GM18951 (cell line): ENCODE measurements around the gene CSNK2B.
"Not testable (repeated sequence)": the region's sequence is repeated elsewhere in the genome, so short reads cannot be mapped to it uniquely, and the experiment has no call there.

Experiments
- POLR2A ChIP-seq: IDR thresholded peaks from 4 replicates; pipeline ENCODE4 v1.6.1; 2011; ENCODE audit warnings: mild to moderate bottlenecking; ENCODE audit not compliant: insufficient read length, insufficient read depth; ENCODE audit errors: extremely low read depth
- in situ Hi-C: fragments of 300-500 bp; cut with MboI; formaldehyde crosslinking; loops from one replicate; pipeline ENCODE4 v1.12.0; 2022; ENCODE audit warnings: low sequenced_read_pairs, mixed read lengths, inconsistent platforms; ENCODE audit not compliant: unreplicated experiment

The CSNK2B gene

GRCh38 chr6:31693535-31693934 is 27.7 kb downstream of the CSNK2B start:
- TF ChIP-seq POLR2A: no peak
- in situ Hi-C loops: no loop called here

GRCh38 chr6:31697555-31697954 is 31.7 kb downstream of the CSNK2B start:
- no peak for TF ChIP-seq POLR2A
- in situ Hi-C loops: no loop called here

DNA sequence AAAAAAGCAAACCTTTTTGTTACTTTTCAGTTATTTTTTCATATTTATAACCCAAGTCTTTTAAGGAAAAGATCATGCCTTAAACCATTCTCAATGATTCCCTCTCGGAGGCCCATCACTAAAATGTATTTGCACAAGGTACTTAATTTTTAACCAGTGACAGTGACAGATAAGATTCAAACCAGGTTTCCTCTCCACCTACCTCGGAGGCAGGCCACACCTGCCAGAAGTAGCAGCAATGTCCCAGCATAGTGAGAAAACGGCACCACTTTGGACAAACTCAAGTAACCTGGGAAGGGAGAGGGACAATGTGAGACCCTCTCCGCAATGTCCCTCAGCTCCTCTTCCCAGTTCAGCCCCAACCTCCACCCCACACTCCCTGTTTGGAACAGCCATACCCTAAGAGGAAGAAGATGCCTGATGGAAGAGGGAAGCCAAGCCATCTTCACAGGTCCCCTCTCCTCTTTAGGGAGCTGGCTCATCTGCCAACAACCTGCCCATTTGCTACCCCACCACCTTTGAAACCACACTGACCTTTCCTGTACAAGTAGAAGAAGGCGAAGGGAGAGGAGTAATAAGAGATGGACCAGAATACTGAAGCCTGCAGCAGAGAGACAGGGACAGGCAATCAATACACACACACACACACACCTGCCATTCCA is 35.0 kb downstream of the CSNK2B start:
- in situ Hi-C loops: no loop called here
- TF ChIP-seq POLR2A: no peak

DNA sequence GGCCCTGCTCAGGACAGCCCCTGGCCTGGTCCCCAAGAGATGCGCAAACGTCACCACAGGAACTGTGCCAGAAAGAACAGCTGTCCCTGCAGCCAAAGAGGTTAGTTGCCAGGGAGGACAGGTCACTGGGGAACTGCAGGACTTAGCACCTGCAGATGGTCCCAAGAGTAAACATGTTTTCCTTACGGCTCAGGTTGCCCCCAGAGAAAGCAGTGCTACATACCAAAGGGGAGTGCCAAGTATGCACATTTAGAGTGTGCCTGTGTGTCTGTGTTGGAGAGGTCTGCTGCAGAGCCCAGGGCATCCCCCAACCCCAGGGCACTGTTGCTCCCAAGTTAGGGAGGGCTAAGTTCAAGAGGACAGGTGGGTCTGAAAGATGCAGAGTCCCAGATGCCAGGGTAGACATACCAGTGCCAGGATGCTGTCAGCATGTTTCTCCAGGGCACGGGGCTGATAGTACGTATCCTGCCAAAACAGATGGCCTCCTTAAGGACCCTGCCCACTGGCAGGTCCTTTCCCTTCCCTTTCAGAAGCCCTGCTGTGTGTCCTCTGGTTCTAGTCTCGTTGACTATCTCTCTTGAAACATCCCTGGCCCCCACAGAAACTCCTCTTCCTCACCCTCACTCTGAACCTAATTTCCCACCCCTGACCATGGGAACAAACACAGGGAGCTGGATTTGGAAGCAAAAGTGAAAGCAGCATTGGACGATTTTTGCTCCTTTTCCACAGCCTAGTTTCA is 36.0 kb downstream of the CSNK2B start:
- no peak for TF ChIP-seq POLR2A
- in situ Hi-C loops: no loop called here

DNA sequence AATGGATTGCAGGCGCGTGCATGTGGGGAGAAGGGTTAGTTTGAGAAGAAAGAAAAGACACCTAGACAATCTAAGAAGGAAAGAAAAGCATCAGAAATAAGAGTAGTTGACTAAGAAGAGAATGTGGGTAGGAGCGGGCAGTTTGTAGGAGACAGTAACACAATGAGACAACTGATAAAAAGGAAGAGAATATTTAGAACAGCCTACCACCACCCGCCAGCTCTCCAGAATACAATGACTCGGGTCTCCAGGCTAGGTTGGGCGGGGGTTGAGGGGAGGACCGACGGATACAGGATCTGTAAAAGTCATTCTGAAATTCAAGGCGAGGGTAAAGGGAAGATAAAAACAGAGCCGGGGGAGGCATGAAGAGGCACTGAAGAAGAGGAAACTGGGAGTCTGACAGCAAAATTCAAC is 36.5 kb downstream of the CSNK2B start:
- no peak for TF ChIP-seq POLR2A
- in situ Hi-C loops: no loop called here

DNA sequence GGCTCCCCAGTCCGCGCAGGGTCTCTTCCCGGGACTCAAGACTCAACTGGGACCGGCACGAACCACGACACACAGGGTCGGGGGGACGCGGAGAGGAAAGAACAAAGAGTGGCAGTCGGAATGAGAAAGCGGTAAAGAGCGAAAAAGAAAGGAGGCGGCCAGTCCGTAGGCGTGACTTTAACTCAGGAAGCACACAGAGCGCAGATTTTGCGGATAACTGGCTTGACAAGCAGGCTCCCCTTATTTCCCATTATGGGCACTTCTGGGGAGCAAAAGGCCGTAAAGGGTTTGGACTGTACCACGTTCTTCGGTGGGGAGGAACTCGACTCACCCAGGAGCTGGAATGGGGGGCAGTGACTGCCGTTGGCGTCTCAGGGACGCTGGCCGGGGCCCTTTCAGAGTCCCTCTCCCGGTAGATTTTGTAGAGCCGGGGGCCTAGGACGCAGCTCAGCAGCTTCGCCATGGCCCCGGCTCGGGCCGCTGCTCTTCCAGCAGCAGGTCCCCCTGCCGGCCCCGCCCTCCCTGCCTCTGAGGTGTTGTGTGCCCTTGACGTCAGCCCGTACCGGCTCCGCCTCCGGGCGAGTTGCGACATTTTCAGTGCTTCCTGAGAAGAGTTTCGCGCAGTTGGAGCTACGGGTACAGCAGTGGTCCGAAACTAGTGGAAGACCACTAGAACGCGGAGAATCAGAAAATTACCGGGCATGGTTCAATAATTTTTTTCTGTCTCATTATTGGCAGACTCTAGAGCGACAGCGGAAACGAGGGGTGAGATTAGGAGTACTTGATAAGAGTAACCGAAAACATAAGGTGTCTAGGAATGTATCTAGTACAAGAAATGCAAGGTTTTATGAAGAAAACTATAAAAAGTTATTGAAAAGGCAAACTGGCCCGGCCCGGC is 37.2 kb downstream of the CSNK2B start, which contains the start of gene ABHD16A:
TSS of gene ABHD16A (minus strand) at position 506 of the 898 bp plus-strand sequence. CDS start at position 463, 43 bp downstream.
- in situ Hi-C loops: no loop called here
- peak; percentile 94 for TF ChIP-seq POLR2A

- in situ Hi-C loops: no loop called here
- TF ChIP-seq POLR2A: no peak
Observed at GRCh38 chr6:31705931-31706330, 40.1 kb downstream of the CSNK2B start.

GRCh38 chr6:31706599-31706998 is 40.7 kb downstream of the CSNK2B start, which contains the start of gene LY6G6F:
LY6G6F (plus strand) TSS chr6:31706866; CDS start chr6:31706907, 41 bp downstream.
- TF ChIP-seq POLR2A: no peak
- in situ Hi-C loops: no loop called here

DNA sequence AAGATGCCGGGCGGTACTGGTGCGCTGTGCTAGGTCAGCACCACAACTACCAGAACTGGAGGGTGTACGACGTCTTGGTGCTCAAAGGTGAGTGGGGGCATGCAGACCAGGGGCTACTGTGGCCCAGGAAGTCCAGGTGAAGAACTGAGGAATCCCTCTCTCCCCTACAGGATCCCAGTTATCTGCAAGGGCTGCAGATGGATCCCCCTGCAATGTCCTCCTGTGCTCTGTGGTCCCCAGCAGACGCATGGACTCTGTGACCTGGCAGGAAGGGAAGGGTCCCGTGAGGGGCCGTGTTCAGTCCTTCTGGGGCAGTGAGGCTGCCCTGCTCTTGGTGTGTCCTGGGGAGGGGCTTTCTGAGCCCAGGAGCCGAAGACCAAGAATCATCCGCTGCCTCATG is 41.8 kb downstream of the CSNK2B start:
- no peak for TF ChIP-seq POLR2A
- in situ Hi-C loops: no loop called here

DNA sequence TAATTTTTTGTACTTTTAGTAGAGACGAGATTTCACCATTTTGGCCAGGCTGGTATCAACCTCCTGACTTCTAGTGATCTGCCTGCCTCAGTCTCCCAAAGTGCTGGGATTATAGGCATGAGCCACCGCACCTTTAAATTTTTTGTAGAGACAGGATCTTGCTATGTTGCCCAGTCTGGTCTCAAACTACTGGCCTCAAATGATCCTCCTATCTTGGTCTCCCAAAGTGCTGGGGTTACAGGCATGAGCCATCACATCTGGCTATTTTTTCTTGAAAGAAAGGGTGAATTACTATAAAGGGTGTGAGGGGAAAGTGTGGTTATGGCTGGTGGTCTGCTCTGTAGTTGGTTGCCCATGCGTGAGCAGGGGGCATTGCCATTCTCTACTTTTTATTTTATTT is 42.3 kb downstream of the CSNK2B start:
- no peak for TF ChIP-seq POLR2A
- in situ Hi-C loops: no loop called here

DNA sequence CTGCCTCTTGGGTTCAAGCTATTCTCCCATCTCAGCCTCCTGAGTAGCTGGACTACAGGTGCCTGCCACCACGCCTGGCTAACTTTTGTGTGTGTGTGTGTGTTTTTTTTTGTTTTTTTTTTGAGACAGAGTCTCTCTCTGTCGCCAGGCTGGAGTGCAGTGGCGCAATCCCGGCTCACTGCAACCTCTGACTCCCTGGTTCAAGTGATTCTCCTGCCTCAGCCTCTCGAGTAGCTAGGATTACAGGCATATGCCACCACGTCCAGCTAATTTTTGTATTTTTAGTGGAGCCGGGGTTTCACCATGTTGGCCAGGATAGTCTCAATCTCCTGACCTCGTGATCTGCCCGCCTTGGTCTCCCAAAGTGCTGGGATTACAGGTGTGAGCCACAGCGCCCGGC is 43.3 kb downstream of the CSNK2B start:
- in situ Hi-C loops: not testable (repeated sequence)

- no peak for TF ChIP-seq POLR2A
- in situ Hi-C loops: no loop called here
Observed at GRCh38 chr6:31710523-31711219, 44.8 kb downstream of the CSNK2B start.

GRCh38 chr6:31711233-31711632 is 45.4 kb downstream of the CSNK2B start:
- no peak for TF ChIP-seq POLR2A
- in situ Hi-C loops: no loop called here
